Stimulated activated CD8-positive, alpha-beta memory T cell treated with anti-CD3 and anti-CD28 coated beads, Interleukin-7, amount 100 ng/mL, for 48 hours (primary cell): ENCODE measurements around the gene TBPL2.
"Not testable (repeated sequence)": the region's sequence is repeated elsewhere in the genome, so short reads cannot be mapped to it uniquely, and the experiment has no call there.

Experiments
- DNase-seq, 2 donors: peaks; one replicate each; pipeline ENCODE4 v3.0.0-alpha.2; 2020; ENCODE audit warnings: low read depth in 1 of 2; ENCODE audit errors: extremely low read depth in 1 of 2

The TBPL2 gene

DNA sequence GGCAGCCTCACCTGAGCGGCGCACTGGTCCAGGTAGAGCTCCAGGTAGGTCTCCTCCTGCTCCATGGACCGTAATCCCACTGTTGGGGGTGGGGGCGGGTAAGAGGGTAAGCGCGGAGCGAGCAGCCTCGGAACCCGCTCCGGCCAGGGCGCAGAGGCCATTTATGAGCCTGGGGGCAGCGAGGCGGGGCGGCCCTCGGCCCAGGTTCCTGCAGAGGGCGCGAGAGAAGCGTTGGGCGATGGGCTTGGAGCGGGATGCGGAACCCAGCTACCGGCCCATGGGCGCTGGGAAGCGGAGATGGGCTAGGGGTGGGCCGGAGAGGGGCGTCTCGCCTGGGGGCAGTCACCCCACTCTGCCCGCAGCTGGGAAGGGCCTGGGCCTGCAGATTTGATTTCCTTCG lies at the start of gene TBPL2:
TSS of gene TBPL2 (minus strand) at position 232 of the 400 bp plus-strand sequence. CDS start at position 65, 167 bp downstream.
- DNase-seq = no peak

DNA sequence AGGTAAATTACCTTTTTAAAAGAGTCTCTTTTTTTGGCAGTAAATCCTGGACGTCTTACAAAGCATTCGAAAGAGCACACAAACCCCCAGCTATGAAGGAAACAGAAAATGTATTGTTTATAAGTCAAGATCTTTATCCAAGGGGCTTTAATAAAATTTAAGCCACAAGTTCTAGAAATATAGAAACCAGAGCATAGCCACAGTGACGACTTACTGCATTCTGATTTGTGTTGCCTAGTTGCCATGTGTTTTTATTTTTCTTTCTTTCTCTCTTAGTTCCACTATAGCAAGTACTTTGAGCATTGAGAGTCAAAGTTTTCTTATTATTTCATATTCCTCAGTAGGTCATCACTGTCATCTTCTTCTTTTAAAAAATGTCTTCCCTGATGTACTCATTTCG lies 47.8 kb upstream of the TBPL2 start:
- DNase-seq = no peak

DNA sequence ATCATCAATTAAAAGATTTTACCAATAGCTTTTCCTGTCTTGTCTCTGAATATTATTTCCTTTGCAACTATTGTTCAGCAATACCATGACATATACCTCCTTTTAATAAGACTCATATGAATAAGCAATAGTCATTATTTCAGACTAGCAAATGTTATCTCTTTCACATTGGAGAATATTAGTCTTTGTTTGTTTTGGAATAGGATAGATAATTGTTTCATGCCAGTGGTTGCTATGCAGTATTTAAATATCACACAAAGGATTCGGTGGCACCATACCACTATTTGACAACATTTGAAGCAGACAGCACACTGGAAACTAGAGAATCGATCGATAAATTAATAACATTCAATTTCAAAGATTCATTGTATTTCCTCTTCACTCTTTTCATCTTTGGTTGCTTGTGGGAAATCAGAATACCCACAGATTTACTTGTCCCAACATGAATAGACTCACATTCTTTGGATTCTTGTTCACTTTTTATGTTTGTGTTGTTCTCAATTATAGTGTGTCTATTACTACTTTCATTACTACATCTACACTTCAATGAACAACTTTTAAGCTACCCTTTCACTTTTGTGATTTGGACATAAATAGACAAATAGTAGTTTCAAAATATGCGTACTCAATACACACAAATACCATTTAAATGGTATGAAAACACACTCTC lies 42.7 kb upstream of the TBPL2 start:
- no peak for DNase-seq

DNA sequence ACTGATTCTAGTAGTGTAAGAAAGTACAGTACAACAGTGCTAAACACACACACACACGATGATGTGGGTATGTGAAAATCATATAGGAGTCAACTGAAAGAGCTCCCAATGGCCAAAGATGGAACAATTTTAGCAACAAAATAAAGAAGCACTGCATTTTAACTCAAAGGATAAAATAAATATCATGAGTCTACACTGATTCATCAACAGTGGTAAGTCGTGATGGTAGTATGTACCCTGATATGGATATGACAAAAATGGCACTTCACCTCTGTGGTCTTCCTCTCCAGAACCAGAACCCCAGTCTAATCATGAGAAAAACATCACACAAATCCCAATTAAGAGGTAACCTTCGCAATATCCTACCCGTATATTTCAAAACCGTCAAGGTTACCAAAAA lies 41.4 kb upstream of the TBPL2 start:
- DNase-seq = no peak

GRCh38 chr14:55477680-55478079 lies 37.3 kb upstream of the TBPL2 start:
- no peak for DNase-seq

- not testable (repeated sequence) for DNase-seq
Measured at GRCh38 chr14:55476448-55476847, 36.0 kb upstream of the TBPL2 start.

DNA sequence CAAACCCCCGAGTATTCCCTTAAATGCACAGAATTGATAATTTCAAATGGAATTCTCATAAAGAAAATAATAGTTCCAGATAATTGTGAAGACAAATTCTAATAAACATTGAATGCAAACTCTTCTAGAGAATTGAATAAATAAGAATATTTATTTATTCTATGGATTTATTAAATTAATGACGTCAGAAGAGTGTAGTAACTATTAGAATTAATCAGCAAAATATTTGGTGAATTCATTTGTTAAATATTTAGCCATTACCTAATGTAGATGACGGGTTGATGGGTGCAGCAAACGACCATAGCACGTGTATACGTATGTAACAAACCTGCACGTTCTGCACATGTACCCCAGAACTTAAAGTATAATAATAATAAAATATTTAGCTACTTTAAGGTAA lies 33.4 kb upstream of the TBPL2 start:
- no peak for DNase-seq

DNA sequence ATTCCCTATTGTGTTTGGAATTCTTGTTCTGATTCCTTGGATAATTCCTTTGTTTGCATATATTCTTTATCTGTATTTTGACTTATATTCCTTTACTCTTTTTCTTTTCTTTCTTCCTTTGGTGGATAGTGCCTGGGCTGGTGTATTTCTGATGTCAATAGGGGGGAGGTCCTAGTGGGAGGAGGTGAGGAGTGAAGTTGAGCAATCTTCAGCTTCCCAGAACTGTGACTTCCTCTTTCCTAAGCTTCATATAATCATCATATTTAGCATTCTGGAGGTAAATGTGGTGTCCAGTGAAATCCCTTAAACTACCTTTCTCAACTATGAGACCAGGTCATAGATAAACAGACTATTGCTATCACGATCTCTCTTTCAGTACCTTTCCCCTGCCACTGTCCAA lies 29.6 kb upstream of the TBPL2 start:
- no peak for DNase-seq

- DNase-seq = no peak
Measured at GRCh38 chr14:55467307-55467706, 26.9 kb upstream of the TBPL2 start.

- no peak for DNase-seq
Measured at GRCh38 chr14:55458800-55459515, 18.5 kb upstream of the TBPL2 start.

DNA sequence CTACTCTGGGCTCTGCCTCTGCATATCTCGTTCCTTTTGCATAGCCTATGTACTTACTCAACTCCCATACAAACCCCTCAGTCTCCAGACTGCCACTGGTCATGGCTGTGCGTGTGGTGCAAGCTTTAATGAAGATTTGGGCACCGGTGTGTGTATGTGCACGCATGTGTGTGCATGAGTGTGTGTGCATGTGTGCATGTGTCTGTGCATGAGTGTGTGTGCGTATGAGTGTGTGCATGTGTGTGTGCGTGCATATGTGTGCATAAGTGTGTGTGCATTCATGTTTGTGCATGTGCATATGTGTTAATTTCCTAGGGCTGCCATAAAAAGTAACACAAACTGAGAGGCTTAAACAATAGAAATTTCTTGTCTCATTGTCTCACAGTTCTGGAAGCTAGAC lies 17.1 kb upstream of the TBPL2 start:
- no peak for DNase-seq

DNA sequence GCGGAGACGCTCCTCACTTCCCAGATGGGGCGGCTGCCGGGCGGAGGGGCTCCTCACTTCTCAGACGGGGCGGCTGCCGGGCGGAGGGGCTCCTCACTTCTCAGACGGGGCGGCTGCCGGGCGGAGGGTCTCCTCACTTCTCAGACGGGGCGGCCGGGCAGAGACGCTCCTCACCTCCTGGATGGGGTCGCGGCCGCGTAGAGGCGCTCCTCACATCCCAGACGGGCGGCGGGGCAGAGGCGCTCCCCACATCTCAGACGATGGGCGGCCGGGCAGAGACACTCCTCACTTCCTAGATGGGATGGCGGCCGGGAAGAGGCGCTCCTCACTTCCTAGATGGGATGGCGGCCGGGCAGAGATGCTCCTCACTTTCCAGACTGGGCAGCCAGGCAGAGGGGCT lies 16.0 kb upstream of the TBPL2 start:
- not testable (repeated sequence) for DNase-seq

DNA sequence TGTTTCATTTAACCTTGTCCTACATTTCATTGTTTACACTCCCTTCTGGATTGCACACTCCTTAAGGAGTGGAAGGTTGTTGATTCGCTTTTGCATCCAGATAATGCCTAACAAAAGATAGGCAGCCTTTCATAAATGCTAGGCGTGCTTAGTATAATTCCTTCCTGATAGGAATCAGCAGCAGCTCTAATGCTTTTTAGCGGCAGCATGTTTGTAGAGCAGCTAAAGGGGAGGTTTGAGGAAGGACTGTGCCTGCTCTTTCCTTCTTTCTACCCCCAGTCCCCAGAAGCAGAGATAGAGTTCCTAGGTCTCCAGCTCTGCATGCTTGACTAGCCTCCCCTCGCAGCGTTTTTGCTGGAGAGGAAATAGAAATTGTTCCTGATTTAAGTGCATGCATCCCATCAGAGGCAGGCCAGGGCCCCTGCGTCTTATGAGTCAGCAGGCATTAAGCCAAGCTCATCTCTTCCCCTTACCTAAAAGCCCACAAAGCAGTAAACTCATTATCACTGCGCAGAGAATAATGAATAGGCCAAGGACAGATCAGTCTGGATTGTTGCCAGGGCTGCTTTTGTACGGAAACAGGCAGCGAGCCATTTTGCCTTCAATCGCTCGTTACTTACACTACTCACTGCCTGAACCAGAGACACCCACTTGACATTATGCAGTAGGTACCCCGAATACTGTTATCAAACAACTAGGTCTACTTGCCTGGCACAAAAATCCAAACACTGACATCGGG lies 14.0 kb upstream of the TBPL2 start:
- DNase-seq = no peak

DNA sequence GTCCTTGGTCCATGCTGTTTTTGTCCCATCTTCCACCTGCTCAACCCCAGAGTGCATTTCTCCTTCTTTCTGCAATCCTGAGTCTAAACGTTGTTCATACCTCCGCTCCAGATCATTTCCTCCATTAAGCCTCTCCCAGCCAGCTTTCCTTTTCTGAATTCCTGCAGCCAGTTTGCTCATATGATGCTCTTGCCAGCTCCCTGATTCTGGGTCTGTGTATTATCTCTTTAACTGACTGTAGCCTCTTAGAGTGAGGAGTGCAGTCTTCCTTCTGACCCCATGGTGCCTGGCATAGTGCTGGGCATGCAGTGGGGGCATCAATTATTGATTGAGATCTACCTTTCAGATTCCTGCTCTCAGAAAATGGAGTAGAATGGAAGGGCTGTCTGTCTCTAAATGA lies 11.5 kb upstream of the TBPL2 start:
- DNase-seq = no peak

GRCh38 chr14:55451398-55451797 lies 11.0 kb upstream of the TBPL2 start:
- DNase-seq = no peak

- DNase-seq = no peak
Measured at GRCh38 chr14:55450987-55451386, 10.6 kb upstream of the TBPL2 start.

DNA sequence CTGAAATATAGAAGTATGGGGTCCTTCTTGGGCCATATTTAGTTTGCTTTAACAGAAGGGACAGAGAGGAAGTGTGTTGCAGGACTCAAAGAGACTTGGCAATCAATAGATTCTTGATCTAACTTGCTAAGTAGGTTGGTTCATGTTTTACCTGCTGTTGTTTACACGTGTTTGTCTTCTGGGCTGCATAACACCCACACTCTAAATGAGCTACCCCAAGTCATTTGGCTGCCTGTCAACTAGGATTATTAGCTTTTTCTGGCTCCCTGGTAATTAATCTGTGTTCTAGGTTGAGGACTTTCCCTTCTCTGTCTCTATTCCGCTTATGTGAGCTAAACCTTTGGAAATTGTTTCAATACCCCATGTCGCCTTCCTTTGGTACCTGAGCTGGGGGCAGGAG lies 10.1 kb upstream of the TBPL2 start:
- DNase-seq = no peak

DNA sequence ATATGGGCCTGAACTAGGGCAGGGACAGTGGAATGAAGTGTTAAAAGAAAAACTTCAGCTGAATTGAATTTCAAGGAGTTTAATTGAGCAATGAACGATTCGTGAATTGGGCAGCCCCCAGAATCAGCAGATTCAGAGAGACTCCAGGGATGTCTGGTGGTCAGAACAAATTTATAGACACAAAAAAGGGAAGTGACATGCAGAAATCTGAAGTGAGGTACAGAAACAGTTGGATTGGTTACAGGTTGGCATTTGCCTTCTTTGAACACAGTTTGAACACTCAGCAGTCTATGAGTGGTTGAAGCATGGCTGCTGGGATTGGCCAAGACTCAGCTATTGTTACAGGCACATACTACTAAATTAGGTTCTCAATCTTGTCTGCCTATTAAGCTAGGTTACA lies 9.7 kb upstream of the TBPL2 start:
- no peak for DNase-seq

DNA sequence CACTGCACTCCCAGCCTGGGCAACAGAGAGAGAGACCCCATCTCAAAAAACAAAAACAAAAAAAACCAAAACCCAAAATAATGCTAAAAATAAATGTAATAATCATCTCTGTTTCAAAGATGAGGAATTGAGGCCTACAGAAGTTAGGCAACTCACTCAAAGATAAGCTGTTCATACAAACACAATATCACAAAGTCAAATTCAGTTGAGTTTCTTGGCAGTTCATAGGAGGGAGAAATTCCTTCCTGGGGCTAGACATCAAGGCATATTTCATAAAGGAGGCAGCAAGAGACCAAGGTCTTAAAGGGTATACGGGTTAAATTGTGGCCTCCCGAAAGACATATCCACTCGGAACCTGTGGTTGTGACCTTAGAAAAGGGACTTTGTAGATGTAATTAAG lies 8.7 kb upstream of the TBPL2 start:
- no peak for DNase-seq

- peak in 1 of 2 donors; percentile 54 for DNase-seq
Measured at GRCh38 chr14:55448141-55448614, 7.8 kb upstream of the TBPL2 start.

DNA sequence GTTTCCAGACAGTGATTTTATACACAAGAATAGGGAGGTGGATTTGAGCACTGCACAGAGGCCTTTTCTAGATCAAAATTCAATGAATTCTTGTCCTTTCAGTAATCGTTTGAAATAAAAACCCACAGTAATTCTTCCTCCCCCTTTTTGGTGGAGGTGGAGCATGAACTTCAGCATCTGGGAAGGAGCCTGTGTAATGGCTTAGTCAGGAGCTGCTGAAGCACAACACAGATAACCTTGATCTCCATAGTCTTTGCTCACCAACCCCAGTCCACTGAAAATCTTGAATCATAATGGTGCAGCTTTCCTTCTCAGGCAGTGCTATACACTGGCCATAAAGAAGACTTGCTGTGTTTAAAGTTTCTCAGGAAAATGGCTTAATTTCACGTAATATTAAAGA lies 6.4 kb upstream of the TBPL2 start:
- DNase-seq = no peak
